CD4-positive, alpha-beta T cell treated with Interleukin-21 for 1 hour (primary cell): ENCODE results near the gene FAP.

ENCODE experiments used
- DNase-seq: peaks from one replicate; pipeline ENCODE4 v3.0.0-alpha.2; 2020

FAP gene

DNA sequence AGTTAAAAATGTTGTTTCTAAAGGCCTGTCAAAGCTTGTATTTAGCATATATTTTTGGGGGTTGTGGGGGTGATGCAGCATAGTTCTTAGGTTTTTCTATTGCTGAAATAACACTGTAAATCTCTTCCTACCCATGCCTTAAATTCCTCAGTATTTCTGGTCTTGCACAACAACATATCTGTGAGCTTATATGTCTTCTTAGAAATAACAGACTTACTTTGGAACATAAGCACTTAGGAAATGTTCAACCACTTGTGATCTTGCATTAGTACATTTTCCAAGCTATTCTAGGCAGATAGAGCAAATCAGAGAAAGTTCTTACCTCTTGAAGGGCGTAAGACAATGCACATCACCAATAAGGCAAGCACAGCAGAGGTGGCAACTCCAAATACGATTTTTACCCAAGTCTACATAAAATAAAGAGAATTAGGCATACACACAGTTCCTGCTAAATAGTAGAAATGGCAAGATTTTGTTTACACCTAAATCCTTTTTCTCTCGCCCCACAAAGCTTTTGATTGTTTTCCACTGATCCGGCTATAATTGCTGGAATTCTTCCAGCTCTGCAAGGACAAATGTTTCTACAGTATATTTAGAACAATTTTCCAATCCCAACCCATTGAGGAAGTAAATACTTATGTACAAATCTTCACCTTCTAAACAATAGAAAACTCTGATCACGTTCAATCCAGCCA is 512 bp downstream of the FAP start:
- DNase-seq: no peak

DNA sequence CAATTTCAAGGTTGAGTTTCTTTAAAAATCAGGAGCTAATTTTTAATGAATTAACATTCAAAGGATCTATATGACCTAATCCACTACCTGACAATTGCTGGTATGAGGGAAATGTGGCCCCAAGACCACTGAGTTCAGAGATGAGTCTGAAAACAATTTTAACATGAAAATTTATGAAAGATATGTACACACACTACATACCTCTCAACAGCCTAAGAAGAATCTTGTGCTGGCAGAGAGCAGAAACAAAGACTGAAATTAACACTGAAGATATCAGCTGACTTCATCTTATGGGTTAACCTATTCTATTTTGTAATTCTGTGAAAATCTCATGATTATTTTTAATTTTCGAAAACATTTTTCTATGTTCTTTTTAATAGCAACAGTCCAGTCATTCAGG is 1.7 kb downstream of the FAP start:
- DNase-seq: no peak

DNA sequence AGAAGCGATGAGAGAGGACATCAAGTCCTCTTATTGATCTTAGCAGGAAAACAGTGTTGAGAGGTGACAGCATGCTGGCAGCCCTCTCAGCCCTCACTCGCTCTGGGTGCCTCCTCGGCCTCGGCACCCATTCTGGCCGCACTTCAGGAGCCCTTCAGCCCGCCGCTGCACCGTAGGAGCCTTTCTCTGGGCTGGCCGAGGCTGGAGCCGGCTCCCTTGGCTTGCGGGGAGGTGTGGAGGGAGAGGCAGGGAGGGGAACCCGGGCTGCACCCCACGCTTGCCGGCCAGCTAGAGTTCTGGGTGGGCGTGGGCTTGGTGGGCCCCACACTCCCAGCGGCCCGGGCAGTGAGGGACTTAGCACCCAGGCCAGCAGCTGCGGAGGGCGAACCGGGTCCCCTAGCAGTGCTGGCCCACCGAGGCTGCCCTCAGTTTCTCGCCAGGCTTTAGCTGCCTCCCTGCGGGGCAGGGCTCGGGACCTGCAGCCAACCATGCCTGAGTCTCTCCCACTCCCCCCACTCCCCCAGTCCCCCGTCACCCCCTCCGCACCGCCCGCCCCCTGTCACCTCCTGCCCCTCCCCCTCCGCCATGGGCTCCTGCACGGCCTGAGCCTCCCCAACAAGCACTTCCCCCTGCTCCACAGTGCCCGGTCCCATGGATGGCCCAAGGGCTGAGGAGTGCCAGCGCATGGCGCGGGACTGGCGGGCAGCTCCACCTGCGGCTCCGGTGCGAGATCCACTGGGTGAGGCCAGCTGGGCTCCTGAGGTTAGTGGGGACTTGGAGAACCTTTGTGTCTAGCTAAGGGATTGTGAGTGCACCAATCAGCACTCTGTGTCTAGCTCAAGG is 8.4 kb downstream of the FAP start:
- DNase-seq: no peak

DNA sequence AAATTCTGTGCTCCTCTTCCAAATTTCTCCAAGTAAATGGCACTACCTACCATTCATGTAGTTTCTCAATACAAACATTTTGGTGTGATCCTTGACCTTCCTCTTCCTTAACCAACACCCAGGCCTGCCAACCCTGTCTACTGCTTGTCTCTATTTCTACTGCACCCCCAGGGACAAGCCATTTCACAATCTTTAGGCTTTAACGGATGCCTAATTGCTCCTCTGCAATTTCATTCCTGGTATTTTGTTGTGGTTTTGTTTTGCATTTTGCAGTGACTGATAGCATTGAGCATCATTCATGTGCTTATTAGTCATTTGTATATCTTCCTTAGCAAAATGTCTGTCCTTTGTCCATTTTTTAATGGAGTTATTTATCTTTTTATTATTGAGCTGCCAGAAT is 10.0 kb downstream of the FAP start:
- no peak for DNase-seq

DNA sequence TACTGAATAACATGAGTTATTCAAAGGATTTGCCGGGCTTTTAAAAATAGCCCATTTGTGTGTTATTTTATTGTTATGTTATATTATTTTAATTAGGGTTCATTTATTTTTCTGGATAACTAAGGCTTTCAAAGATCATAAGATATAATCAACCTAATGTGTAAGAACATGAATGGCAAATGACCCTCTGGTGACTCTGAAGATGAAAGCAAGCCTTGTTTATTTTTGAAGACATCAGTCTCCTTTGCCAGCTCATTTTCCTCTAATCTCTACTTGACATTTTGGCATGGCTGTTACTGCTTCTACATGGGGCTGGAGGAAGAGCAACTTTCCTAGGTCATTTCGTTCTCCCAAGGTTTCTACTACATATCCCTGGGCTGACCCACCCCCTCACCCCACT is 10.6 kb downstream of the FAP start:
- DNase-seq: no peak

DNA sequence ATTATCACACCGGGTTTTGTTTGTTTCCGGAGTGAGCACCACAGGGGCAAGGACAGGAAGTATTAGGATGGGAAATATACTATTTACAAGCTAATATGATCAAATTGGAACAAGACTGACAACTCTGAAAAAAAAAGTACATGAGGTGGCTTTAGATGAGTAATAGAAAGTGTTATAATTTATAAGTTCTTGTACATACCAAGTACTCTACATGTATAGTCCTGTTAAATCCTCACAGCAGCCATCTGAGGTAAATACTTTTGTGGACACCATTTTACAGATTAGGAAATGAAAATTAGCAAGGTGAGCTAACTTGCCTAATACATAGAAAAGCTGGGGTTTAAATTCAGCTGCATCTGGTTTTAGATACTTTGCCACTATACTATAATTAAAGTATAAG is 11.2 kb downstream of the FAP start:
- no peak for DNase-seq

DNA sequence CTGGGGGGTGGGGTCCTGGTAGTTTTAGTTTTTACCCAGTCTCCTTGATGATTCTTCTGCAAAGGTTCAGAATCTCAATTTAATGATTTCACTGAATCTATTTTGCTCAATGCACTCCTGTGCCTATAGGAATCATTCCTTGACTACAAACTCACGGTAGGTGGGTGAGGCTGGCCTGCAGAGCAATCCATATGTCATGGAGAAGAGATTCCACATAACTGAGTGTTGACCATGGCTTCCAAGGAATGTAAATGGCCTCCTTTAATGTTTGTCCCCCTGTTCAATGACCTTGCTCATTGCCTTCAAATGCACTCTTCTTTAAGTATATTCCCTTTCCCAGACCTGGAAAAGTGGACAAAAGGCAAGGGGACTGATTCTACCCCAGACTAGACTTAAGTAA is 12.5 kb downstream of the FAP start:
- DNase-seq: no peak

DNA sequence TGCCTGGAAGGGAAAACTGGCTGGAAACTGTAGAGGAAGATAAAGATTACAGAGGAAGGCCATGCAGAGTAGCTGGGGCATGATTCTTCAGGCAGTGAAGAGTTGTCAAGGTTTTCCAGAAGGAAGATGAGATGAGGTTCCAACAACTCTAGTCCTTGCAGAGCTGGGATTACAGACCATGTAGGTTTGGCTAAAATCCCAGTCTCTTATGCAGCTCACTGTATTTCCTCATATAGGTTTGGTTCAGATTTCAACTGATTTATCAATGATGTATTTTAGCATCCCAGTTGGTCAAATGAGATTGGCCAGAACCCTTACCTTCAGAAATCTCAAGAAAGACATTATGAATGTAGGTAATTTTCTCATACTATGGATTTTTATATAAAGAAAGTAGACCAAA is 16.4 kb downstream of the FAP start:
- DNase-seq: no peak

DNA sequence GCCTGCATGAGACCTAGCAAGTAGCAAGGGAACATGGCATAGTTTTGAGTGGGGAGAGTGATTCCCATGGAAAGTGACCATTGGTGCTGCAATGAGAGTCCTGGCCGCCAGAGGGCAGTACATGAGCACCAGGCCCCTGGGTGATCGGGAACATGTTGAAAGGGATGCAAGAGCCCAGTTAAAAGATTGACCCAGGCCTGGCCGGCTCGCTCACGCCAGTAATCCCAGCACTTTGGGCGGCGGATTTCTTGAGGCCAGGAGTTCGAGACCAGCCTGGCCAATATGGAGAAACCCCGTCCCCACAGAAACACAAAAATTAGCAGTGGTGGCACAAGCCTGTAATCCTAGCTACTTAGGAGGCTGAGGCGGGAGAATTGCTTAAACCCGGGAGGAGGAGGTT is 22.2 kb downstream of the FAP start:
- peak; percentile 53 for DNase-seq

DNA sequence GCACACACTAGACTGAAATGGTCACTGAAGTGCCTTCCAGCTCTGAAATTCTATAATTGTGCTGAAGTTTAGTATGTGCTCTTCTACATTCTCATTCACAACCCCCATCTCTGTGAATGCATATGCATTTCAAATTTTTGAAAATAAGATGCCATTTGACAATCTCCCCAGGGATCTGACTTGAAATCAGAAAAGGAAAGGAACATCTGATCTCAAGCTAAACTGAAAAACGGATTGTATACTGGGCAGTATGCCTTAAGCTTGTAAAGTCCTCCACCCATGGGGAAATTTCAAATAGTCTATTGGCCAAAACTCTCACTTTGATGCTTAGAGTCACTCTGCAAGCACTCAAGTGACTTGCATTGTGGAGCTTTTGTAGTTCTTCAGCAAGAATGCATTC is 22.9 kb downstream of the FAP start:
- DNase-seq: no peak

DNA sequence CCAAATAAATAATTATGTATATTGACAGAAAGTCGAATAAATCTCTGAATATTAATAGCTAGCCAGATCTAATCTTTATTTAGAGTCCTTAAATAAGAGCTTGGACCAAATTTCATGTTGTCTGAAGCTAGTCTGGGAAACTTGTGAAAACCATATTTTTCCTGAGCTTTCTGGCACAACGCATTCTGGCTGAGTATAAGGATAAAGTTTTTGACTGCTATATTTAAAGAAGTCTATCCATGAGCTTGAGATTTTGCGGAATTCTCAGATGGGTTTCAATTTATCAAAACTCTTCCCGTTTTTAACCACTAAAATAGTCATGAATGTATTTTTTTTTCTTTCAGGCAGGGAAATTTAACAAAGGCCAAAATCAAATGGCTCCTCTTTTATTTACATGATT is 23.8 kb downstream of the FAP start:
- no peak for DNase-seq

DNA sequence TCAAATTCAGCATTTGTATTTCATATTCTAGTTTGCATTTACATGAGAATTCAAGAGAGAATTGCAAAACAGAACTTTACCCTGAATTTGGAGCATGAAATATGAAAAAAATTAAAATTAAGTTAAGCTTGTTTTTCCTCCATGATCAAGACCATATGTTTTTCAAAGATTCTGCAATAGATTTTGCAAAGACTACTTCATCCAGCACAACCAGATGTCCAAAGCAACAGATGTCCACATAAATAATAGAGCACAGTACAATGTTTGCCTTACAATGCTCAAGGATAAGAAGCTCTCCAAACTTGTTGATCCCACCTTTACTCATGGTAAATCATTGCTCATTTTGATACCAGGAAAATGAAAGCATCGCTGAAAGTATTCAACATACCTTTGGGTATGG is 25.6 kb downstream of the FAP start:
- DNase-seq: no peak

DNA sequence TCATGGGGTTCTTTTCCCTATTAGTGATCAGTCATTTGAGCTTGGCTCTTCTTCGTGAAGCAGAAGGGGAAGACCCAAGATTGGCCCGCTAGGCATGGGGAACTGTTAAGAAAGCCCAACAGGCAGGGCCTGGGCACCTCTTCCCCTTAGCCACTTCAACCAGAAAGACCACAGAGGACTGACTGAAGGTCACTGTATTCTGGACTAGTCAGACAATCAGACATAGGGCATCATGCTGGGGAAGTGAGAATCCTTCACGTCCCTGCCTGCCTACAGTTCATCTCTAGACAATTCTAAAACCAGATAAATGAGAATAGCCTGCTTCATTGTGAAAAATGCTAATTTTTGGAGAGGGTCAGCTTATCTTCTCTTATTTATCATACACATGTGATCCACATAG is 28.1 kb downstream of the FAP start:
- DNase-seq: no peak

DNA sequence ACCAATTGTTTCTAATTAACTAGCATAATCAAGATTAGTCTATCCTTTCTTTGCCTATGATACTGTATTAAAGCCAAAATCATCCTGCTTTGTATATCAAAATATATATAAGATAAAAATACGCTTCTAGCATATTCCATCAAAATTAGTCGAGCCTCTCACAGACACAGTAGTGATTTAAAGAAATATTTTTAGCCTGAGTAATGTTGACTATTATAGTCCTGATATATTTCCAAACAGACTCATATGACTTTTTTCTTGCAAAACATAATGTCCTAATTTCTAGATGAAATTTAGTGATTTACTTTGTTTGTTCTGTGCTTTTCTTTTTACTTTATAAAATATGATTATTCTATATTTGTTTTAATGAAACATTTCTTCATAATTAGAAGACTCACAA is 30.9 kb downstream of the FAP start:
- no peak for DNase-seq

DNA sequence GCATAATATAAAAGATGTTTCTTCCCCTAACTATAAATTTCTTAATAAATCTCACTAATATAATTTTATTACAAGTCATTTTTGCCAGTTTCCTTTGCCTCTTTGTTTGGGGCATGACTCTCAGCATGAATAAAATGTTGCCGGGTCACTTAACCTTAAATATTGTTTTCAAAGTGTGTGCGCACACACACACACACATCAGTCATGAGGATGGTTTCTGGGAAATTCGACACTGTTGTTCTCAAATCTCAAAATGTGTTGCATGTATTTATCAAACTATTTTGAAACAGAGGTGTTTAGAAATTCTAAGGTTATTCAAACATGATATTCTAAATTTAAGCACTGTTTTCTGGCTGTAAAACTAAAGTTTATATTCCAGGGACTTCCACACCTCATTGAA is 31.5 kb downstream of the FAP start:
- no peak for DNase-seq

DNA sequence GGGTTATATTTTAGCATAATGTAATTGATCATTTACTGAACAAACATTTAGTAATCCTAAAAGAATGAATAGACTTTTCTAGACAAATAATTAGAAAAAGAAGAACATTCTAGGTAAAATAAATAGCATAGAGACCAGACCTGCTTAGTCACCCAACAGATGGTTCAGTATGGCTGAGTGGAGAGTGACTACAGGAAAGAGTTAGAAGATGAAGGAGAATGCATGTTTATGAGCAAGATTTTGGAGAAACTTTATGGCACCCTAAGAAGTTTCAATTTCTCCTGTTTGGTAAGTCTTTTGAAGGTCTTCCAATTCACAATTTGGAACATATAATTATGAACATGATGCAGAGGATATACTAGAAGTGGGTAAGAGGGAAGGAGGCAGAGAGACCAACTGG is 32.9 kb downstream of the FAP start:
- DNase-seq: no peak

DNA sequence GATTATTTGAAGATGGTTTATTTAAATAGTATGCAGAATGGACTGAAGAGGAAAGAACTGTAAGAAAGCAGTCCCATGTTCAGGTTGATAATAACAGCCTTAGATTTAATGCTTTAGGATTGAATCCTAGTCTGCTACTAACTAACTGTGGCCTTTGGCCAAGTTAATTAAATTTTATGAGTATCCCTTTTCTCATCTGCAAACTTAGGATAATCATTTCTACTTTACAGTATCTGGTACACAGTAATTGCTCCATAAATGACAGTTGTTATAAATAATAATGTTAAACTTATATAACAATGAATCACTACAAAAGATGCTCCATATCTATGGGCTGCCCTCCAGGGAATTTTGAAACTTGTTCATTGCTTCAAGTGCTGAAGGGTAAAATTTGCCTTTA is 41.0 kb downstream of the FAP start:
- DNase-seq: no peak

DNA sequence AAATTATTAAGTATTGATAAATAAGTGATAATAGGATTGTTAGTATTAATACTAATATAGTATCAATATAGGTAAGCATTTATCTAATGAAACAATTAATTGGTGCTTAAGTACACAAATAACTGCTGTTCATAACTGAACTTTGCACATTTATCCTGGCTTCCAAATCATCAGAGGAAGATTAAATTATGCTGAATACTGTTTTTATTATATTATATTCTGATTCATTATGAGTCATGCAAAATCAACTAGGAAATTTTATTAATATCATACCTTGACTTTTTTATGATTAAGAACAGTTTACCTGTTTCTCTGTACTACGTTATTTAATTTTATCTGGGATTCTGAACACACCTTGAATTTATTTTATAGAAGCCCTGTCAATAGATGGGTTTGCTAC is 42.6 kb downstream of the FAP start:
- DNase-seq: no peak

DNA sequence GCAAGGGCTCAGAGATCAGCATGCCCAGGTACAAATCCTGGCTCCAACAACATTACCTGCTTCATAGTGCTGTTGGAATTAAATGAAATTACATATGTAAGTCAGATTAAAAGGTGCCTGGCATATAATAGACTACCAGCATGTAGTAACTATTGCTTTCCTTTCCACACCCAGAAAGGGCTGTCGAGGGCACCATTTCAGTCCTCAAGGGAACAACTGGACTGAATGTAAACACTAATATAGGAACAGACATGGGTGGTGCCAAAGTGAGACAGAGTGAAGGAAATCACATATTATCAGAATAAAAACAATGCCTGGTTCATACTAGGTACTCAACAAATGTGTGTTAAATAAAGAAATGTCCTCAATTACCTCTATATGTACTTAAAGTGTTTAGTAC is 43.3 kb downstream of the FAP start:
- no peak for DNase-seq

DNA sequence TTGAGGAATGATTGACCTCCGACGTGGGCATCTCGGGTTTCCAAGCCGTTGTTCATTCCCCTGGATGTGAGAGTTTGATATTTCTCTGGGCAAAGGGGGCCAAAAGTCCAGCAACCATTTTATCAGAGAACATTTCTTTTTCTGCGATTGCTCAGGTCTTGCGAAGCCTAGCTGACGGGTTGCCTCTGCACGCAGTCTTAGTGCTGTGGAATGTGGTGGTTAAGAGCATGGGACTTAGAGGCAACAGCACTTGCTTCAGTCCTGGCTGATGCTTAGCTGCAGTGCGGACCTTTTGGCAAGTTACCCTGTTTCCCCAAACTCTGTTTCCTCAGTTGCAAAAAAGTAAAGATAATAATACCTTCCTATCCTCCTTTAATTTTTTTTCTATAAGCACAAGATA is 45.0 kb downstream of the FAP start:
- no peak for DNase-seq

DNA sequence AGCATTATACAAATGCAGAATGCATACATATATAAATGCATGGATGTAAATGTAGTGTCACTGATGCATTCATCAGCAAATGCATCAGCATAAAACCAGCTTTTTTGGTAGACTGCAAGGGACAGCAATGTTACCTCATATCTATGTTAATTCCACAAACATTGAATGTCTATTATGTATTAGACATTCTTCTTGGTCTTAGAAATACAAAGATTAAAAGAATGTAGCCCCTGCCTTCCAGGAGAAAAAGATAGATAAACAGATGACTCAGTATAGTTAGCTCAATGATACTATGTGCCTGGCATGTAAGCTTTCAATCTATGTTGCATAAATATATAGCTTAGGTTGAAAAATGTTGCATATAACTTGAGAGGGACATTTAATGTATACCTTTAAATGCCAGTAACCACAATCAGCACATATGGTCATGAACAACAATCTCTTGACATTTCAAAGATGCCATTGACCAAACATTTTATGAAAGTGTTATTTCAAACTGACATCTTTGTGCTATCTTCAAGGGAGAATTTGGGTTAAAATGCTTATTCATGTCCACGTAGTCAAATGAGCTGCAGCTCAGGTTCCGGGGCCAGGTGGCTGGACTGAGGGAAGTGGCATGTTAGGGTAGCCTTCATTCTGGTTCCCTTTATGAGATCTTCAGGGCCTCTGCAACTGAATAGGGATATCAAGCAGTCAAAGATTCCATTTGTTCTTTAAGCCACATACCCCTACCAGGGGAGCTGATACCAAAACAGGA is 46.0 kb downstream of the FAP start:
- DNase-seq: no peak

DNA sequence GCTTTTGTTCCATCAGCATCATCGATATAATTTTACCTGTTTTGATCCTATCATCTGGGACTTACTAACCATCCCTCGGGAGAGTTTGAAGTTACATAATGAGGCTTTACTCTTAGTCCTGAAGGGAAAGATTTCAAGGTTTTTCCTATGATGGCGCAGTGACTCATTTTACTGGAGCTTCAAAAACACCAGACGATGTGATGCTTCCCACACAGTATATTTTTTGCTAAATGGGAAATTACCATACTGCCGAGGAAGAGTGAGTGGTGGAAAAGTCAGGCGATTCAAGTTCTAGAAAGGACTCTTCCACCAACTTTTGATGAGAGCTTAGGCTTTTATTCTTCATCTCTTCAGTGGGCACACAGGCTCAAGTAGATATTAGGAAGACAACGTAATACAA is 46.6 kb downstream of the FAP start:
- no peak for DNase-seq

DNA sequence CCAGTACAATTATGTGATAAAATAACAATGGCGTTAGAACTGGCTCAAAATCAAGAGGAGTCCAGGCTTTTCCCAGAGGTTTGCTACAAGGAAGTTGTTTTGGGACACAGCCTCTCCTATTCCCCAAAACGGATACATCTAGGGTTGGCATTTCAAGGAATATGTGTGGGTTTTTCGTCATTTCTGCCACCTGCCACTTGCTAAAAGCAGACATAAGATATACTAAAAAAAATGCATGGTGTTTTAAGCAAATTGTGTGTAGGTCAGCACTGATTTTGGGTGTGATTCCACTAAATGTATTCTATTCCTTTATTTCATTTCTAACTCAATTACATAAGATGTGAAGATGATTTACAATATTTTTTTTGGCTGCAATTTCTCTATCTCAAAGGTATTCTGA is 54.8 kb downstream of the FAP start:
- DNase-seq: no peak
